ENCODE data around the gene ITGB1.

Gene ITGB1

DNA sequence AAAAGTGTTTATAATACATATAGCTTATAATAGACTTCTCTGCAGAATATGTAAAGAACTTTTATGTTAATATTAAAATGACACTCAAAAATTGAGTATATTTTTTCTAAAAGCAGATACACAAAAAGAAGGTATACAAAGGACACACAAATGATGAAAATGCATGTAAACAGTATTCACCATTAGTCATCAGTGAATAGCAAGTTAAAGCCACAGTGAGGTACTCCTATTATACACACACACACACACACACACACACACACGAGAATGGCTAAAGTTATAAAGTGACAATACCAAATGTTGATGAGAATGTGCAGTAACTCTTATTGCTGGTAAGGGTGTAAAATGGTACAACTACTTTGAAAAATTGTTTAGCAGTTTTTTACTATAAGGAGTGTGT, 92.9 kb downstream of the ITGB1 start:
- DNase-seq, result no peak

DNA sequence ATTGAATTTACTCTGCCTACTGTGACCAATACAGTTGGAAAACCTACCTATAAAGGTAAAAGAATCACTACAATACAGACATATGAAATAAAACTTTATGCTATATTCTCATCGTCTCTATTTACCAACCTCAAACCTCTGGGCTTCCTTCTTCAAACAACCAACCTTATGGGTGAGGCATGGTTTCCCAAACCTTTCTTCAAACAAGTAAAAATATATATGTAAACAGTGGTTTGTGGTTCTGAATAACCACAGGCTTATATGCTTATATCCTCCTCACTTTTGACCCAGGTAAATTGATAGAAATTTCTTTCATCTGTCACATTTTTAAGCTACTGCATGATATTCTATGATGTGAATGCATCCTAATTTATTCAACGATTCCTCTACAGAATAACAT, 103.6 kb downstream of the ITGB1 start:
- DNase-seq, result no peak

DNA sequence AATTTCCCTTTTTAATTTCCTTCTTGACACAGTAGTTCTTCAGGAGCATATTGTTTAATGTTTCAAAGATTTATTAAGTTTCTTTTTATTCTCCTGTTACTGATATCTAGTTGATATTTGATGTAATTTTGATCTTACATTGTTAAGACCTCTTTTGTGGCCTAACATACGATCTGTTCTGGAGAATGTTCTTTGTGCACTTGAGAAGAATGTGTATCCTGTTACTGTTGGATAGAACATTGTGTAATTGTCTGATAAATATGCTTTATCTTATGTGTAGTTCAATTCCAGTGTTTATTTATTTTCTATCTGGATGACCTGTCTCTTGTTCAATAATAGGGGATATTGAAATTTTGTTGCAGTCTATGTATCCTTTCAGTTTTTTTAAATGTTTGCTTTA, 106.7 kb downstream of the ITGB1 start:
- DNase-seq, result no peak

All from stimulated activated naive CD4-positive, alpha-beta T cell treated with Interleukin-2 at 50 U/mL for 16 hours (primary cell).